GDM1 (cell line): ENCODE data around the gene NEUROD2.
"Not testable (repeated sequence)": the region's sequence is repeated elsewhere in the genome, so short reads cannot be mapped to it uniquely, and the experiment has no call there.

Experiments
- DNase-seq: peaks from one replicate; lab custom pipeline; 2025; lab: John Stamatoyannopoulos, UW

NEUROD2 gene

GRCh38 chr17:39602533-39603303 is 5.0 kb downstream of the NEUROD2 start:
- no peak for DNase-seq

GRCh38 chr17:39601758-39602532 is 5.8 kb downstream of the NEUROD2 start:
- DNase-seq: no peak

- no peak for DNase-seq
These were observed 6.6 kb downstream of the NEUROD2 start for GRCh38 chr17:39600997-39601597.

GRCh38 chr17:39600288-39600996 is 7.3 kb downstream of the NEUROD2 start:
- no peak for DNase-seq

GRCh38 chr17:39599665-39600231 is 8.0 kb downstream of the NEUROD2 start:
- no peak for DNase-seq

GRCh38 chr17:39599004-39599664 is 8.6 kb downstream of the NEUROD2 start:
- no peak for DNase-seq

GRCh38 chr17:39598630-39599003 is 9.1 kb downstream of the NEUROD2 start:
- DNase-seq: no peak

- no peak for DNase-seq
These were observed 9.7 kb downstream of the NEUROD2 start for GRCh38 chr17:39598047-39598481.

- no peak for DNase-seq
These were observed 10.2 kb downstream of the NEUROD2 start for GRCh38 chr17:39597372-39598046.

GRCh38 chr17:39596543-39597267 is 11.0 kb downstream of the NEUROD2 start:
- no peak for DNase-seq

GRCh38 chr17:39595928-39596510 is 11.7 kb downstream of the NEUROD2 start:
- no peak for DNase-seq

GRCh38 chr17:39595294-39595693 is 12.4 kb downstream of the NEUROD2 start:
- no peak for DNase-seq

- DNase-seq: no peak
These were observed 14.3 kb downstream of the NEUROD2 start for GRCh38 chr17:39593371-39593770.

- DNase-seq: no peak
These were observed 15.5 kb downstream of the NEUROD2 start for GRCh38 chr17:39591958-39592954.

GRCh38 chr17:39590180-39590579 is 17.5 kb downstream of the NEUROD2 start:
- not testable (repeated sequence) for DNase-seq

GRCh38 chr17:39582658-39583057 is 25.1 kb downstream of the NEUROD2 start:
- no peak for DNase-seq

GRCh38 chr17:39581759-39582085 is 26.0 kb downstream of the NEUROD2 start:
- no peak for DNase-seq

- DNase-seq: no peak
These were observed 26.5 kb downstream of the NEUROD2 start for GRCh38 chr17:39581071-39581758.
